Measurements from ENCODE around the gene MRPS35.

GRCh38 chr12:27802511-27802910, 91.9 kb downstream of the MRPS35 start:
- TF ChIP-seq CTCF (IDR thresholded peaks at IDR 0.05) (no peak), ZNF317 (CRISPR knock-in tag; IDR thresholded peaks at IDR 0.05; ENCODE audit: borderline replicate concordance, low read depth) (no peak), ATF1 (CRISPR knock-in tag; IDR thresholded peaks at IDR 0.05) (no peak), TEAD4 (CRISPR knock-in tag; IDR thresholded peaks at IDR 0.05) (no peak), FOXJ3 (CRISPR knock-in tag; IDR thresholded peaks at IDR 0.05; ENCODE audit: borderline replicate concordance) (no peak)

All from WTC11 (cell line).